GM19324 (cell line): ENCODE data around the gene COX4I2.
"Not testable (repeated sequence)": the region's sequence is repeated elsewhere in the genome, so short reads cannot be mapped to it uniquely, and the experiment has no call there.

Experiments
- ATAC-seq: cut with Tn5 transposase; IDR thresholded peaks from one replicate; pipeline ENCODE4 v1.9.1; 2021; ENCODE audit warnings: mild to moderate bottlenecking, moderate library complexity; ENCODE audit not compliant: unreplicated experiment, low FRiP score

Gene COX4I2

GRCh38 chr20:31648104-31648503 is 10.4 kb downstream of the COX4I2 start:
- ATAC-seq: not testable (repeated sequence)

- ATAC-seq: no peak
Observed at GRCh38 chr20:31652917-31653396, 15.2 kb downstream of the COX4I2 start.

DNA sequence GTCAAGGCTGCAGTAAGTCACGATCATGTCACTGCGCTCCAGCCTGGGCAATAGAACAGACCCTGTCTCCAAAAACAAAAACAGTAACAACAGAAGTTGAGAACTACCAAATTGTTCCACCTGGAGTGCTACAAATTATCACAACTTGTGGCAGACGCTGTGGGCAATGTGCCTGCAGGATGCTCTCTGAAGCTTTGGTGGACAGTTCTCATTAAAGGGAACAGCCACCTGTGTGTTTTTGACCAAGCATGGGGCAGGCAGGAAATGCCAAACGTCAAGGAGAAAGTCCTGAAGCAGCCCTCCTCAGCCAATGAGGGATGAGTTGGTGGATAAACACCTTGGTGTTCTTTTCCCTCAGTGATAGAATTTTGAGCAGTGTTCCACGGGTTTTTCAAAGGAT is 15.8 kb downstream of the COX4I2 start:
- no peak for ATAC-seq

DNA sequence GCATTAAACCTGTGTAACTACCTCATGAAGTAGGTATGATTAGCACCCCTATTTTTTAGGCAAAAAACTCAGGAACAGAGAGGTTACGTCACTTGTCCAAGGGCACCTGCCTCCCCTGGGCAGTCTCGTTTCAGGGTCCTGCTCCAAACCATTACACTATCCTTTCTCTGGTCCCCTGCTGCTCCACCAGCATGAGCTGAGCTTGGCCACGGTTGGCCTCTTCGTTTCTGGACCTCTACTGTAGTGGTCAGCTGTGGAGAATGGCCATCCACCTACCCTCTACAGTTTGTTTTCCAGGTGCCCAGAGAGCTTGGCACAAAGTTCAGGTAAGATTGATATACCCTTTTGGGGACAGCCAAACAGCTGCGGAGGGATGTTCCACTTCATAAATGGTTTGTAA is 16.8 kb downstream of the COX4I2 start:
- no peak for ATAC-seq

DNA sequence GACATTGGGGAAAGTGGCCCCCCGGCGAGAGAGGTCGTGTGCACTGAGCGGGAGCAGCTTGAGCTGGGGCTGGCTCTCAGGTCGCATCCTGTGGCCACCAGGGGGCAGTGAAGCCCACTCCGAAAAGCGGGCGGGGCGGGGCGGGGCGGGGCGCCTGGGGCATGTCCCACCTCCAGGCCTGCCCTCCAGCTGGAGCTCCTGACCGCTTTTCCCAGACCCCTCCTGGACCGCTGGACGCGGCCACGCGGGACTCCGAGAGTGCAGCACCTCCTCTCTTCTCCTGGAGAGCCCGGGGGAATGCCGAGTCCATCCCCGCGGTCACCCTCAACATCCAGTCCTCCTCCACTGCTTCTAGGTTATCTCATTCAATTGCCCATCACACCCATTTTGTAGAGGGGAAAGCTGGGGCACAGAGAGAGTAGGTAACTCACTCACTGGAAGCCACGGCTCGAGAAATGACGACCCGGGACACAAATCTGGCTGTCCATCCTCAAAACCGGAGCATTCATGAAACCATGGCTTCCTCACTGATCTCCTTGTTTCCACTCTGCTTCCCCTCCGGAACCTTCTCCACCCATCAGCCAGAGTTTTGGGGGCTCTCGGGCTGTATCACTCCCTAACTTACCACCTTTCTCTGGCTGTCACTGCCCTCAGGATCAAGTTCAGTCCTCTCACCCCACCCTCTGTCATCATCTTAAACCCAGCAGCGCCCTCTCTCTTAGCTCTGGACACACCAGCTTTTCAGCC is 24.1 kb downstream of the COX4I2 start:
- no peak for ATAC-seq

DNA sequence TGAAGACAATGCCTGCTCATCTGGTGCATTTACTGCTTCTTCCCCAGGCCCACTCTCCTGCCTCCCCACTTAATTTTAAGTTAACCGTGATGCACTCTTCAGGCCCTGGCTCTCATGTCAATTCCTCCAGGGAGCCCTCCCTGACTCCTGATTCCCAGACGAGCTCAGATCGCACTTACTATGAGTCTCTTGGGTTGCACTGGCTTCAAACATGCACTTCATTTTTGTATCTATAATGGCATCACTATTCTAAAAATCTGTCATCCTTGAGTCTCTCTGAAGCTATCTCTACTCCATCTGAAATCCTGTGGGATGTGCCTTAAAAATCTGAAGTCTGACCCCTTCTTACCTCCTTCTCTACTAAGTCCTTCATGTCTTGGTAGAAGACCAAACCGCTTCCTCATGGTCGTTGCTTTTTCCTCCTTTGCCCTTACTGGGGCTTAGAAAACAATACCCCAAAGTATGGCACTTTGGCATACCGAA is 24.7 kb downstream of the COX4I2 start:
- ATAC-seq: no peak

DNA sequence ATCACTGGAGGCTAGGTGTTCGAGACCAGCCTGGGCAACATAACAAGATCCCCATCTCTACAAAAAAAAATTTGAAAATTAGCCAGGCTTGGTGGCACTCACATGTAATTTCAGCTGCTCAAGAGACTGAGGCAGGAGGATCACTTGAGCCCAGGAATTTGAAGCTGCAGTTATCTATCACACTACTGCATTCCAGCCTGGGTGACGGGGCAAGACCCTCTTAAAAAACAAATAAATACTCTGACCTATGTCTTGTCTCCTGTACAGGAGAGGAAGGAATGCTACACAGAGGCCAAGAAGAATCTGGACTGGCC is 25.8 kb downstream of the COX4I2 start:
- no peak for ATAC-seq

DNA sequence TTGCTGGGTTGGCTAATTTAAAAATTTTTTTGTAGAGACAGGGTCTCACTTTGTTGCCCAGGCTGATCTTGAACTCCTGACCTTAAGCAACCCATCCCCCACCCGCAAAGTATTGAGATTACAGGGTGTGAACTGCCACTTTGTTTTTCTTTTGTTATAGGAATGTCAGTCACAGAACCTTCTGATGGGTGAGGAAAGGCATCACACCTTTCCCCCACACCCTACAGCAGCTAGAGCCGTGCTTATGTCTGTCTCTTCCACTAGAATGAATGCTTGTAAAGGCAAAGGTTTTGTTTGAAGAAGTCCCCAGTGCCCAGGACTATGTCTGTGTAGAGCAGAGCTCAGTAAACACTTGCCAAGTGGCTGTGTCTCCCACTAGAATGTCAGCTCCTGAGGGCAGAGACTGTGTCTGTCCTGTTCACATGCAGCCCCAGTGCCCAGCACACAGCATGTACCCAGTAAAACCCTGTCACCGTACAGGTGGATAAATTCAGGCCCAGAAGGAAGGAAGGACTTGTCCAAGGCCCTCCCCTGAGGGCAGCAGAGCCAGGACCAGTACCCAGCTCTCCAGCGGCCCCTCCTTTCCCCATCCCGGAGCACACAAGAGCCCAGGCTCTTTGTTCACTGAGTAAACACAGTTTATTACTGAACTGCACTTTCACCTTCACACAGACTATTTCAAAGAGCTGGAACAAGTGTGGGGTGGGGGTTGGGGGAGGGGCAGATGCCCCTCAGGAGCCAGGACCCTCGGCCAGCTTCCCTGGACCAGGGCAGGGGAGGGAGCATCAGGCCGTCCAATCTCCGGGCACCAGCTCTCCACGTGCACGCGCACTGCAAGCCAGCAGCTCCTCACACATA is 26.4 kb downstream of the COX4I2 start:
- no peak for ATAC-seq

DNA sequence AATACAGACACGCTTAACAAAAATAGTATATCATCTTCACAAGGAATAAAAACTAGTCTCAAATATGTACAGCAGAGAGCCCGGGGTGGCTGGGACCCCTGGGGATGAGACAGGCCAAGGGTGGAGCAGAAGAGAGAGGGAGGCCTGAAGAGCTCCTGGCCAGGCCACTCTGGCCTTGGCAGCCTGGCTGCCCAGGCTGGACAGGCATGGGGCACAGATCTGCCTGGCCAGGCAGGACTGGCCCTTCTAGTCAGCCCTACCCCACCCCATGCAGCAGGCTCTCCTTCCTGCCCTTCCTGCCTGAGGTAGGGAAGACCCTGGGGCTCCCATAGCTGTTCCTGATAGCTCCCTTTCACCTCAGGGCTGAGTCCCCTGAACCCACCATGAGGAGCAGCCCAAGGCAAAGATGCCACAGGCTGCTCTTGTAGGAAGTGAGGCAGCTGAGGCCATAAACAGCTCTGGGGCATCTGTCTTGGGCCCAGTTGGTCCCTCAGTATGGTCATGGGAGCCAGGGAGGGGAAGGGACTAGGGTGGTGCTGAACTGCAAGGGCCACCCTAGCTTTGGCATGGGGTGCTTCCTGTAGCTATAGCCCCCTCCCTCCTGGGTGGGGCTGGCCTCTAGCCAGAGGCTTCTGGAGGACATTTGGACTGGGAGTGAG is 27.1 kb downstream of the COX4I2 start:
- no peak for ATAC-seq

- ATAC-seq: no peak
Observed at GRCh38 chr20:31665753-31666152, 28.0 kb downstream of the COX4I2 start.

DNA sequence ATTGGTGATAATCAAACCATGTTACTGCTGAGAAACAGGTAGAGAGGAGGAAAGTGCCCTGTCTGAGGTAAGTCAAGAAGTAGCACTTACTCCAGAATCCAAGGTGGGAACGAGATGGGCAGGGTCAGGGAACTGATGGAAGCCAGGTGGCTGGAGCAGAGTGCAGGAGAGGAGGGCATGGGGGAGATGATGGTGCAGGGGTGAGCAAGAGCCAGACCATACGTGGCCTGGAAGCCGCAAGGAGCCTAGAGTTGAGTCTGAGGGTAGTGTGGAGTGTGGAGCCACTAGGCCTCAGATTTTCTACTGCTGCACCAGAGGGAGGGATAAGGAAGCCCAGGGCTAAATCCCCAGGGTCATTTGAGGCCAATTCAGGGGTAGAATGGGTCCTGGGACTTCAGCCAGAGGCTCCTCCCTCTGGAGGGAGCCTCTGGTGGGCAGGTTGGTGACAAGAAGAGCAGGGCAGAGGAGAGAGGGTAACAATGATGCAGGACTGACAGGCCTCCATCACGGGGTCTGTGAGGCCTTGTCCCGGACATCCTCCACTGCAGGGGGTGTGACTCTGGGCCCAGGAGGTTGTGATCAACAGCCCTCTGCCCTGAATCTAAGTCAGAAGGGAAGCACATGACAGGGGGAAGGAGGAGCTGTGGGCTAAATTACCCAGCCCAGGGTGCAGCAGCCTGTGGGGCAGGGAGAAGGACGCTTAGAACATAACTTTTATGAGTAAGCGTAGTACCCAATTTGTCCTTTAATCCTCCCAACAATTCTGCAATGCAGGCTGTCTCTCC is 28.7 kb downstream of the COX4I2 start:
- no peak for ATAC-seq

DNA sequence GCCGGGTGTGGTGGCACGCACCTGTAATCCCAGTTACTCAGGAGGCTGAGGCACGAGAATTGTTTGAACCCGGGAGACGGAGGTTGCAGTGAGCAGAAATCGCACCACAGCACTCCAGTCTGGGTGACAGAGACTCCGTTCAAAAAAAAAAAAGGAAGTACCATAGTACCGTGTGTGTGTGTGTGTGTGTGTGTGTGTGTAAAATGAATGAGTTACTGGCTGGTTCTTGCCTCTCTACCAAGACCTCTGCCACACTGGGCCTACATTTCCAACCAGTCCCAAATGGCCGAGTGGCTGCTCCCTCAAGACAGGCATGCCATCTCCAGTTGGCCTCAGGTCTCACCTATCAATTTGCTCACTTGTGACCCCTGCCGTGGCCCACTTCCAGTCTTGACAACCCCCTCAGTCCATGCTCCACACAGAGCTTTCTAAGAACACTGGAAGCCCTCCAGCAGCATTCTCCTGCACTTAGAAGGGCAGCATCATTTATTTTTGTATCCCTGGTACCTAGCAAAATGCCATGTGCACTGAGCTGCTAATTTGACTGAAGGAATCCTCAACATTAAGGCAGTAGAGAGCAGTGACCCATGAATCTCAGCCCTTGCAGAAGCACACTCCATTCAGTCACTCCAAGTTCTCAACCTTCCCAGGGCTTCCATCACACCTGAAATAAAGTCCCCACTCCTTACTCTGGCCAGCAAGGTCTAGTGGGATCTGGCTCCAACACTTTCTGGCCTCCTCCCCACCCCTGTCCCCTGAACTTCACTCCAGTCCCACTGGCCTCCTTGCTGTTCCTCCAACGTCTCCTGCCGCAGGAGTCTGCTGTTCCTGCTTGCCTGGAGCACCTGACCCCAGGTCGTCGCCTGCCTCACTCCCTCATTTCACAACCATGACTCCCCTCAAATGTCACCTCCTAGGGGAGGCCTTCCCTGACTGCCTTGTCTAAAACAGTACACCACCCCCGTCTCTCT is 29.9 kb downstream of the COX4I2 start:
- ATAC-seq: no peak

- ATAC-seq: not testable (repeated sequence)
Observed at GRCh38 chr20:31668944-31669343, 31.2 kb downstream of the COX4I2 start.

GRCh38 chr20:31669876-31670275 is 32.2 kb downstream of the COX4I2 start:
- ATAC-seq: no peak

GRCh38 chr20:31670371-31671228 is 32.9 kb downstream of the COX4I2 start:
- ATAC-seq: no peak

DNA sequence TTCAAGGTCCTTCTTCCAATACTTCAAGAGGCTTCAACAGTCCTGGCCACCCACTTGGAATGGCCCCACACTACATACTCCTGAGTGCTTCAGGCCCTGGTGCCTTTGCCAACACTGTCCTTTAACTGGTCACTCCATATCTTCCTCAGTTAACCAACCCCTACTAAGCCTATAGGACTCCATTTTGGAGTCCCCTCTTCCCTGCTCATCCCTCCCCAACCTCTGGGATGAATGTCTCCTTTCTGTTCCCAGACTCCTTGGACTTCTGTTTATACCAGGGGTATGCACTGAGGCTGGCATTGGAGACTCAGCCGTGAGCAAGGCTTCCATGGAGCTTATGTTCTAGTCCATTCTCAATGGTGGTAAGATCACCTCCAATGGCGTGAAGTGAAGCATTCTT is 33.6 kb downstream of the COX4I2 start:
- ATAC-seq: no peak

DNA sequence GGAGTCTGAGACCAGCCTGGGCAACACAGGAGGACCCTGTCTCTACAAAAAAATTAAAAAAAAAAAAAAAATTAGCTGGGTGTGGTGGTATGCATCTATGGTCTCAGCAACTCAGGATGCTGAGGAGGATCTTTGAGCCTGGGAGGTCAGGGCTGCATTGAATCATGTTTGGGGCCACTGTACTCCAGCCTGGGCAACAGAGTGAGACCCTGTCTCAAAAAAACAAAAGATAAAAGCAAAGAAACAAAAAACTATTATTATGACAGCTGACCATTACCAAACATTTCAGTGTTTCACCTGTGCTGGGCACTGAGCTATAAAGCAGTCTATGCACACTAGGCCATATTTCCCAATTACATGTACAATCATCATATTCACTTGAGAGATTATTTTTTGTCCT is 35.7 kb downstream of the COX4I2 start:
- ATAC-seq: no peak

GRCh38 chr20:31673943-31674463 is 36.3 kb downstream of the COX4I2 start:
- ATAC-seq: no peak
